ENCODE results near the gene CXXC5. TPM values are rescaled to one million over a fixed set of nuclear protein-coding genes. Genes with fewer than 3 reads are reported as not detected.
A peak's percentile ranks its signal among the peaks of the same experiment; 100 is the strongest.

The CXXC5 gene
- total RNA-seq, 1 experiment from 2014 or later, result 85.0 TPM

- ATAC-seq (no peak), DNase-seq (ENCODE audit: low read depth, low spot score) (no peak)
- Histone ChIP-seq H3K4me1 (ENCODE audit: control insufficient read depth, insufficient read depth, low read length) (peaks cover 94% of the 10 kb centered on the region), H3K36me3 (ENCODE audit: control insufficient read depth, insufficient read depth, low read length) (no peaks in the 10 kb centered on the region), H3K27ac (ENCODE audit: low read length) (peak overlapping the region; percentile 99), H3K4me3 (ENCODE audit: low read depth in 2 of 2, low read length in 2 of 2) (no peak overlapping the region), H3K27me3 (ENCODE audit: control insufficient read depth, insufficient read depth, low read length) (no peaks in the 10 kb centered on the region), H3K9me3 (ENCODE audit: control insufficient read depth, insufficient read depth, low read depth, low read length) (no peaks in the 10 kb centered on the region)
- TF ChIP-seq CTCF (IDR thresholded peaks at IDR 0.05), result no peak
- TF ChIP-seq POLR2AphosphoS5 (IDR thresholded peaks at IDR 0.05; ENCODE audit: low read depth, low read length), result no peak
- TF ChIP-seq SIN3A (IDR thresholded peaks at IDR 0.05; ENCODE audit: borderline replicate concordance, insufficient read depth, low read depth, low read length), result no peak
- TF ChIP-seq TCF7L2 (IDR thresholded peaks at IDR 0.05; ENCODE audit: low read depth, low read length), result no peak
- no peak for TF ChIP-seq REST (IDR thresholded peaks at IDR 0.05; ENCODE audit: insufficient read depth in 1 of 2, low read depth in 2 of 2, low read length in 1 of 2)
- POLR2A ChIA-PET, result no interaction called here
- CTCF ChIA-PET, result no interaction called here
- BruUV-seq (replicated peaks), result no TSS peak
- in situ Hi-C loops (cut with HindIII; ENCODE audit: low pct_unique_long_range_greater_than_20kb, low sequenced_read_pairs) (no loop called here), intact Hi-C loops (cut with micrococcal nuclease; ENCODE audit: unreplicated experiment) (no loop called here)
Observed at GRCh38 chr5:139664727-139665351, 16.7 kb downstream of the CXXC5 start.

- intact Hi-C loops (cut with micrococcal nuclease; ENCODE audit: unreplicated experiment), result no loop called here
- POLR2A ChIA-PET, result no interaction called here
- TF ChIP-seq REST (IDR thresholded peaks at IDR 0.05; ENCODE audit: insufficient read depth in 1 of 2, low read depth in 2 of 2, low read length in 1 of 2) (no peak), CTCF (IDR thresholded peaks at IDR 0.05) (no peak), SIN3A (IDR thresholded peaks at IDR 0.05; ENCODE audit: borderline replicate concordance, insufficient read depth, low read depth, low read length) (no peak), POLR2AphosphoS5 (IDR thresholded peaks at IDR 0.05; ENCODE audit: low read depth, low read length) (no peak), TCF7L2 (IDR thresholded peaks at IDR 0.05; ENCODE audit: low read depth, low read length) (no peak)
- no peaks in the 10 kb centered on the region for H3K36me3 ChIP-seq (ENCODE audit: control insufficient read depth, insufficient read depth, low read length)
- H3K4me1 ChIP-seq (ENCODE audit: control insufficient read depth, insufficient read depth, low read length), result peaks cover 94% of the 10 kb centered on the region
- CTCF ChIA-PET, result interaction anchor here (1.7 kb wide), 1 partner anchor 30 kb away, joined by 6 read pairs; no protein-coding TSS in a partner anchor
- in situ Hi-C loops (cut with HindIII; ENCODE audit: low pct_unique_long_range_greater_than_20kb, low sequenced_read_pairs), result no loop called here
- H3K4me3 ChIP-seq (ENCODE audit: low read depth in 2 of 2, low read length in 2 of 2), result no peak overlapping the region
- DNase-seq (ENCODE audit: low read depth, low spot score) (no peak), ATAC-seq (no peak)
- no peaks in the 10 kb centered on the region for H3K27me3 ChIP-seq (ENCODE audit: control insufficient read depth, insufficient read depth, low read length)
- BruUV-seq (replicated peaks), result no TSS peak
- H3K27ac ChIP-seq (ENCODE audit: low read length), result peak overlapping the region; percentile 99
- H3K9me3 ChIP-seq (ENCODE audit: control insufficient read depth, insufficient read depth, low read depth, low read length), result no peaks in the 10 kb centered on the region
Observed at GRCh38 chr5:139665626-139666025, 17.5 kb downstream of the CXXC5 start.

Measured in Panc1 (cell line).